MM.1S (cell line): Measurements from ENCODE around the gene H19.

Experiments
- DNase-seq: peaks from one replicate; pipeline ENCODE4 v3.0.0-alpha.2; 2015
- H2AFZ ChIP-seq: fragments of 300-600 bp; sonication (generic); 2 replicates; pipeline ENCODE4 v1.6.0; 2016; ENCODE audit warnings: antibody characterized with exemption, low read length
- H3F3A ChIP-seq: fragments of 300-600 bp; sonication (generic); 2 replicates; pipeline ENCODE4 v1.6.1; 2016; ENCODE audit warnings: mild to moderate bottlenecking, antibody characterized with exemption, low read length, moderate library complexity, mixed read lengths; ENCODE audit not compliant: insufficient read depth
- H3K27ac ChIP-seq: fragments of 300-600 bp; sonication (generic); 2 replicates; pipeline ENCODE4 v1.5.1; 2016; ENCODE audit warnings: mild to moderate bottlenecking, low read length
- H3K27me3 ChIP-seq: fragments of 300-600 bp; sonication (generic); replicated peaks from 2 replicates; pipeline ENCODE4 v1.6.0; 2016; ENCODE audit warnings: low read length; ENCODE audit not compliant: insufficient read depth
- H3K36me3 ChIP-seq: fragments of 300-600 bp; sonication (generic); replicated peaks from 2 replicates; pipeline ENCODE4 v1.6.1; 2016; ENCODE audit warnings: mild to moderate bottlenecking, low read length, mixed read lengths; ENCODE audit not compliant: insufficient read depth
- H3K4me1 ChIP-seq: fragments of 300-600 bp; sonication (generic); 2 replicates; pipeline ENCODE4 v1.6.1; 2016; ENCODE audit warnings: low read length, mixed read lengths
- H3K4me2 ChIP-seq: fragments of 300-600 bp; sonication (generic); 2 replicates; pipeline ENCODE4 v1.6.0; 2016; ENCODE audit warnings: low read depth, low read length
- H3K4me3 ChIP-seq: fragments of 300-600 bp; sonication (generic); 2 replicates; pipeline ENCODE4 v1.5.1; 2016; ENCODE audit warnings: low read length, mixed read lengths
- H3K79me2 ChIP-seq: fragments of 300-600 bp; sonication (generic); 2 replicates; pipeline ENCODE4 v1.6.1; 2016; ENCODE audit warnings: mixed run types, low read length, mixed read lengths
- H3K9ac ChIP-seq: fragments of 300-600 bp; sonication (generic); 2 replicates; pipeline ENCODE4 v1.6.1; 2016; ENCODE audit warnings: low read length, mixed read lengths
- H3K9me2 ChIP-seq: fragments of 300-600 bp; sonication (generic); replicated peaks from 2 replicates; pipeline ENCODE4 v1.6.1; 2016; ENCODE audit warnings: mild to moderate bottlenecking, low read length, mixed read lengths; ENCODE audit not compliant: insufficient read depth
- H3K9me3 ChIP-seq: fragments of 300-600 bp; sonication (generic); replicated peaks from 2 replicates; pipeline ENCODE4 v1.6.1; 2016; ENCODE audit warnings: mild to moderate bottlenecking, low read length, mixed read lengths; ENCODE audit not compliant: insufficient read depth
- H4K20me1 ChIP-seq: fragments of 300-600 bp; sonication (generic); 2 replicates; pipeline ENCODE4 v1.6.1; 2016; ENCODE audit warnings: mild to moderate bottlenecking, low read length, moderate library complexity, mixed read lengths; ENCODE audit not compliant: insufficient read depth
- CTCF ChIP-seq: fragments of 300-600 bp; sonication (generic); IDR thresholded peaks from 2 replicates; pipeline ENCODE4 v1.5.1; 2016; ENCODE audit warnings: antibody characterized with exemption, low read length, mixed read lengths
- EZH2 ChIP-seq: fragments of 300-600 bp; sonication (generic); optimal IDR thresholded peaks from 2 replicates; pipeline ENCODE3; 2017; ENCODE audit warnings: low read depth, mild to moderate bottlenecking, antibody characterized with exemption, low read length, mixed read lengths
- EZH2phosphoT487 ChIP-seq: fragments of 300-600 bp; sonication (generic); IDR thresholded peaks from 2 replicates; pipeline ENCODE4 v1.6.1; 2018; ENCODE audit warnings: antibody characterized with exemption, low read length

Gene H19

DNA sequence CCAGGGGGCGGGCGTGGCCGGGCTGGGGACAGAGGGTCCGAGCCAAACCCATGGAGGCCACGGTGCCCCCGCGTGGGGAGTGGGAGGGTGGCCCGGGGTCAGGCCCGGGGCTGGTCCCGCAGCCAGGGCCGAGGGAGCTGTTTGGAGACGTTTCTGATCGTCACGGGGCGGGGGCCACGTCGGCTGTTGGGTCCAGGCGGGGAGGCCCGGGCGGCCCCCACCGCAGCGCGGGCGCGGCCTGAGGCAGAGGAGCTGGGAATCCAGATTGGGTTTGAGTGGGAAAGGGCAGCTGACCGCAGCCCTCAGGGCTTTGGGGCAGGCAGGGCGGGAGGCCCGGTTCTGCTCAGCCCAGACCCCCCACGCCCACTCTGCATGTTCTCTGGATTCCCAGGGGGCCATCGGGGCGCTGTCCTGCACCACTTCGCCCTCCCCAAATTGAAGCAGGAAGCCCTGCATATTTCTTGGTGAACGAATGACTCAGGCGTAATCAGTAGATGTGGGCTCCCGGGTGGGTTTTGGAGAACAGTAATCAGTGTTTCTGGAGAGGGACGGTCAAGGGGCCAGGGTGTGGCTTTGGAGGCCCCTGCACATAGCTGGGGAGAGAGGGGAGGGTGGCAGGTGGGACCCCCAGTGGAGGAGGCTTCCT, 49.9 kb downstream of the H19 start:
- no peaks in the 10 kb centered on the region for H3K4me1 ChIP-seq
- no peak overlapping the region for H3K27ac ChIP-seq
- H3K9ac ChIP-seq: no peak overlapping the region
- H2AFZ ChIP-seq: no peak overlapping the region
- no peaks in the 10 kb centered on the region for H3F3A ChIP-seq
- no peak overlapping the region for H3K4me3 ChIP-seq
- no peaks in the 10 kb centered on the region for H3K36me3 ChIP-seq
- H3K9me3 ChIP-seq: no peaks in the 10 kb centered on the region
- no peak overlapping the region for H3K4me2 ChIP-seq
- no peaks in the 10 kb centered on the region for H3K79me2 ChIP-seq
- peaks cover 13% of the 10 kb centered on the region for H3K27me3 ChIP-seq
- DNase-seq: no peak
- H3K9me2 ChIP-seq: no peaks in the 10 kb centered on the region
- TF ChIP-seq EZH2 (no peak), CTCF (no peak), EZH2phosphoT487 (no peak)
- H4K20me1 ChIP-seq: no peaks in the 10 kb centered on the region

DNA sequence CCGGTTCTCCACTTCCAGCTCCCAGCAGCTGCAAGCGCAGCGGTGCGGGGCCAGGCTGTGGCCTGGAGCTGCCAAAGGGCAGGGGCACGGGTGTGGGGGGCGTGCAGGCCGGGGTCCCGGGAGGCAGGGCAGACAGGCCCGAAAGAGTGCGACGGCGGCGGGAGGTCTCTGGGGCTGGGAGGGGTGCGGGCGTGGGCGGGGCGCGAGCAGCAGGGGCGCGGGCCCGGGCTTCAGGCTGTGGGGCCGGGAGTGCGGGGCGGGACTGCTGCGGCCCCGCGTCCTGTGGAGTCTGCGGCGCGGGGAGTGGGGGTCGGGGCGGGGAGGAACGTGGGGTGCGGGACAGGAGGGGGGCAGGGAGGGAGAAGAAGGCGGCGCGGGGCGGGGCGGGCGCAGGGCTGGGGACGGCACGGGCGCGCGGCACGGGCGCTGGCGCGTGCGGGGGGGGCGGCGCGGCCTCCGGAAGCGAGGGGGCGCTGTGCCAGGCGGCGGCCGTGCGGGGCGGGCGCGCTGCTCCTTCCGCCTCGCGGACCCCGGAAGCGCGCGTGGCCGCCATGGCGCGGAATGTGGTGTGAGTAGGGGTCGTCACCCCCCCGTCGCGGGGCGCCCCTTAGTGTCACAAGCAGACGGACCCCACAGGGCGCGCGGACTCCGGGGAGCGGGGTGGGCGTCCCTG, 50.7 kb downstream of the H19 start, which contains the start of gene MRPL23:
Gene MRPL23, plus strand, starts transcription at position 521 of the 673 bp plus-strand sequence. Its CDS starts 31 bp downstream, at position 552.
- H3K27me3 ChIP-seq: peaks cover 17% of the 10 kb centered on the region

More for the DNA sequence above, 50.7 kb downstream of the H19 start, which contains the start of gene MRPL23:
- Histone ChIP-seq H4K20me1 (no peaks in the 10 kb centered on the region), H2AFZ (no peak within 1 kb of the TSS), H3K9me3 (no peaks in the 10 kb centered on the region), H3K27ac (no peak within 1 kb of the TSS), H3K4me3 (no peak within 1 kb of the TSS), H3K36me3 (no peaks in the 10 kb centered on the region), H3K9ac (no peak within 1 kb of the TSS), H3K9me2 (no peaks in the 10 kb centered on the region), H3K79me2 (no peaks in the 10 kb centered on the region), H3K4me1 (no peaks in the 10 kb centered on the region), H3K4me2 (no peak within 1 kb of the TSS), H3F3A (no peaks in the 10 kb centered on the region)
- TF ChIP-seq CTCF: no peak
- TF ChIP-seq EZH2phosphoT487: no peak
- no peak for TF ChIP-seq EZH2
- DNase-seq: no peak
